Progenitor cell of endocrine pancreas (in vitro differentiated cells): ENCODE measurements around the gene PIGW. TPM values are rescaled to one million over a fixed set of nuclear protein-coding genes. Genes with fewer than 3 reads are reported as not detected.

Experiments
- DNase-seq: peaks from one replicate; pipeline ENCODE4 v3.0.0; 2021; ENCODE audit warnings: low spot score; ENCODE audit not compliant: unreplicated experiment
- H3K27ac Mint-ChIP-seq: 2 replicates; pipeline ENCODE4 v1.8.0; 2021; ENCODE audit warnings: mild to moderate bottlenecking, moderate library complexity, mixed read lengths
- H3K27me3 Mint-ChIP-seq: 2 replicates; pipeline ENCODE4 v1.8.0; 2021; ENCODE audit warnings: mixed read lengths
- H3K36me3 Mint-ChIP-seq: 2 replicates; pipeline ENCODE4 v1.8.0; 2022; ENCODE audit warnings: mixed read lengths; ENCODE audit not compliant: insufficient read depth
- H3K4me1 Mint-ChIP-seq: 2 replicates; pipeline ENCODE4 v1.8.0; 2021; ENCODE audit warnings: low read depth, mixed read lengths
- H3K4me3 Mint-ChIP-seq: 2 replicates; pipeline ENCODE4 v1.8.0; 2021; ENCODE audit warnings: low read depth, mild to moderate bottlenecking, moderate library complexity, mixed read lengths
- H3K9me3 Mint-ChIP-seq: 2 replicates; pipeline ENCODE4 v1.8.0; 2021; ENCODE audit warnings: low read depth, mixed read lengths
- total RNA-seq: library from RNA; stranded (reverse); gene quantifications from 2 replicates; pipeline ENCODE4 v1.2.1, GENCODE V29; 2021
- TF ChIP-seq, protein P1 (sequence below): fragments of 200-600 bp; sonication (generic); IDR thresholded peaks from one replicate; pipeline ENCODE4 v1.5.0; 2021; ENCODE audit warnings: antibody characterized with exemption, mild to moderate bottlenecking; ENCODE audit not compliant: unreplicated experiment

The PIGW gene
- total RNA-seq, 1 donor from 2014 or later, result 7.3 TPM

DNA sequence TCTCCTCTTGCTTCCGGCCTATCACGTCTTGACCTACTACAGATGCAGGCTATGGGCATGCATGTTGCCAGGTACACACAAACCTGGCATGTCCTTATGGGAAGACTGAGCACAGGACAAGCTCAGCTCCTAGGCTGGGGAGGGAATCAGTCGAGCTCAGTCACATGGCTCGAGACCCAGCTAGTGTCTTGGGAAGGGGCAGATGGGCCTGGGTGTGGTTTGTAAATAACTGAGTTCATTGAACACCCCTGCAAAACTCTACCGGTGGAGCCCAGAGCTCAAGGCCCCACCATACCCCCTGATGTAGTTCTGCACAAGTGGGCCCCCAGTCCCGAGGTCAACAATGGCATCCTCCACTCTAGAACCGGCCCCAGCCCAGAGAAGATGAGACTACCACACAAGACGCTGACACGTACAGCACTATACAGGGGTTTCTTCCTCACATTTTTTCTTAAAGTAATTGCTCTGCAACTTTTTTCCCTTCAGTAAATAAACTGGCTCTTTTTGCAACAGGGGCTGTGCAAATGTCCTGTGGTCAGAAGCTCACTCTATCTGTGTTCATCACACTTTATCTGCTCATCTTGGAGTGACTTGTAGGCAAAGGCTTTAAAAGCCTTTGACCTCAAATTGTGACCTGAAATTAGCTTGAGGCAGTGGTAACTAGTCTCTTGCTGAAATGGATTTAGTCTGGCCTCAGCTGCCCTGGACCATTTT lies 25.4 kb upstream of the PIGW start:
- Mint-ChIP-seq H3K27me3 (no peaks in the 10 kb centered on the region), H3K4me3 (no peak overlapping the region), H3K27ac (no peak overlapping the region), H3K9me3 (no peaks in the 10 kb centered on the region), H3K4me1 (no peaks in the 10 kb centered on the region), H3K36me3 (peaks cover 5% of the 10 kb centered on the region)
- no peak for DNase-seq
- TF ChIP-seq, protein P1, sequence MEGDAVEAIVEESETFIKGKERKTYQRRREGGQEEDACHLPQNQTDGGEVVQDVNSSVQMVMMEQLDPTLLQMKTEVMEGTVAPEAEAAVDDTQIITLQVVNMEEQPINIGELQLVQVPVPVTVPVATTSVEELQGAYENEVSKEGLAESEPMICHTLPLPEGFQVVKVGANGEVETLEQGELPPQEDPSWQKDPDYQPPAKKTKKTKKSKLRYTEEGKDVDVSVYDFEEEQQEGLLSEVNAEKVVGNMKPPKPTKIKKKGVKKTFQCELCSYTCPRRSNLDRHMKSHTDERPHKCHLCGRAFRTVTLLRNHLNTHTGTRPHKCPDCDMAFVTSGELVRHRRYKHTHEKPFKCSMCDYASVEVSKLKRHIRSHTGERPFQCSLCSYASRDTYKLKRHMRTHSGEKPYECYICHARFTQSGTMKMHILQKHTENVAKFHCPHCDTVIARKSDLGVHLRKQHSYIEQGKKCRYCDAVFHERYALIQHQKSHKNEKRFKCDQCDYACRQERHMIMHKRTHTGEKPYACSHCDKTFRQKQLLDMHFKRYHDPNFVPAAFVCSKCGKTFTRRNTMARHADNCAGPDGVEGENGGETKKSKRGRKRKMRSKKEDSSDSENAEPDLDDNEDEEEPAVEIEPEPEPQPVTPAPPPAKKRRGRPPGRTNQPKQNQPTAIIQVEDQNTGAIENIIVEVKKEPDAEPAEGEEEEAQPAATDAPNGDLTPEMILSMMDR, result no peak

DNA sequence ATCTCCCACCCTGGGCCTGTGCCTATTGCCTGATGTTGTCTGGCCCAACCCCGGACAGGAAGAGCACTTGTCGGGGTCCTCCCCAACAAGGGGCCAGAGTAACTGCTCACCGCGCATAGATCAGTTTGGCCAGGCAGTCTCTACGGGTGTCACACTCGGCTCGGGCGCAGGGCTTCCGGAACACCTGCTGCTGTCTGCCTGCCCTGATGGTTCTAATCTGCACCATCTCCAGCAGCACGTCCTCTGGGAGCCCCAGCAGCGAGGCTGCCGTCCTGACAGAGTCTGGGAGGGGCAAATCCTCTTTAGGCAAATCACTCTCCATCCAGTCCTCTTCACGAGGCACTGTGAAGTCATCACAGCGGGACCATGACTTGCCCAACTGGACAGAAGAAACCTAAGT lies 24.2 kb upstream of the PIGW start:
- H3K27ac Mint-ChIP-seq, result no peak overlapping the region
- no peaks in the 10 kb centered on the region for H3K9me3 Mint-ChIP-seq
- H3K36me3 Mint-ChIP-seq, result peaks cover 3% of the 10 kb centered on the region
- H3K27me3 Mint-ChIP-seq, result no peaks in the 10 kb centered on the region
- DNase-seq, result no peak
- H3K4me3 Mint-ChIP-seq, result no peak overlapping the region
- H3K4me1 Mint-ChIP-seq, result no peaks in the 10 kb centered on the region
- TF ChIP-seq, protein P1, result no peak

DNA sequence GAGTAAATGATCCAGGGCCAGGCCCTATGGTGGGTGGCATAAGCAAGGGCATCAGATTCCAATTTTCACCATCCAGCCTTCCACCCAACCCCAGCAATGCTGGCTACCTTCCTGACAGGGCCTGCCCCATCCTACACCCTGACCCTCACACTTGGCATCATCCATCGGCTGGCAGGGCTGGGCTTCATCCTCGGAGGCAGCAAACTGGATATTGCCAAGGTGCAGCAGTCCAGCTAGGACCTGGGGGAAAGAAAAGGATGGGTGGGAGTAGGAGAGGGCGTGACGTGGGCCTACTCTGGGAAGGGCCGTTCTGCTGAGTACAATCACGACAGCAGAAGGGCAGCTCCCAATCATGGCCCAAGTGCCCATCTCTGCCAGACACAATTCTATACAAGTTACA lies 23.6 kb upstream of the PIGW start:
- Mint-ChIP-seq H3K27ac (no peak overlapping the region), H3K36me3 (no peaks in the 10 kb centered on the region), H3K9me3 (no peaks in the 10 kb centered on the region), H3K4me1 (no peaks in the 10 kb centered on the region), H3K27me3 (no peaks in the 10 kb centered on the region), H3K4me3 (no peak overlapping the region)
- DNase-seq, result no peak
- TF ChIP-seq, protein P1, result no peak

DNA sequence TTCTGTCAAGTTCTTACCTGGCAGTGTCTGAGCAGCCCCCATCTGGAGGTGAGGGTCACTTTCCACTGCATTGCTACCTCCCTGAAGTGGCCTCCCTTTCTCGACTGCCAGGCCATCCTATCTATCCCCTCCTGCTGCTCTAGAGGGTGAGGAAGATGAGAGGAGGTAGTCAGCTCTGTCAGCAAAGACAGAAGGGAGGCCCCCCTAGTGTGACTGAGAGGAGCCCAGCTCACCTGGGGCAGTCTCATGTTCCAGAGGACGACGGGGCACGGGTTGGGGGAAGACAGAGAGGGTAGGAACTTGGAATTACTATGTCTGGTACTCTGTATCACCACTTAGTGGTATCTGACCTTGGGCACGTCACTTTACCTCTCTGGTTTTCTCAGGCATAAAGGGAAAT lies 22.1 kb upstream of the PIGW start:
- Mint-ChIP-seq H3K4me3 (no peak overlapping the region), H3K4me1 (no peaks in the 10 kb centered on the region), H3K27me3 (no peaks in the 10 kb centered on the region), H3K9me3 (no peaks in the 10 kb centered on the region), H3K27ac (no peak overlapping the region), H3K36me3 (peaks cover 2% of the 10 kb centered on the region)
- no peak for DNase-seq
- TF ChIP-seq, protein P1, result no peak

DNA sequence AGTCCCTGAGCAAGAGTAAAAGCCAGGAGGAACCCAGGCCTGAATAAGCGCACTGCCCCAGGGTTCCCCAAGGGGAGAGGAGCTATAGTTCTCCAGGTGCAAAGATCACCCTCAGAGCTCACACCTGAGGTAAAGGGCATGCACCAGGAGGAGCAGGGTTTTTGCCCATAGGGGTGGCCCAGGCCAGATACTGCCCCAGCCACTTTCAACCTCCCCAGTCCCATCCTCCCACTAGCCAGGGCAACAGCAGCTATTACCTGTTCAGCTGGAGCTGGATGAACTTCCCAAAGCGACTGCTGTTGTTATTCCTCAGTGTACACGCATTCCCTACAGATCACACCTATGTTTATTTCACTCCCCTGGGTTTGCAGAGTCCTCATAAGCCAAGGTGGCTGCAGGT lies 19.9 kb upstream of the PIGW start:
- Mint-ChIP-seq H3K36me3 (peaks cover 2% of the 10 kb centered on the region), H3K27ac (no peak overlapping the region), H3K4me3 (no peak overlapping the region), H3K4me1 (no peaks in the 10 kb centered on the region), H3K9me3 (no peaks in the 10 kb centered on the region), H3K27me3 (no peaks in the 10 kb centered on the region)
- DNase-seq, result no peak
- TF ChIP-seq, protein P1, result no peak
